Stimulated activated CD8-positive, alpha-beta memory T cell treated with anti-CD3 and anti-CD28 coated beads, Interleukin-15, amount 100 ng/mL, for 48 hours (primary cell): ENCODE results near the gene IFITM10.
"Not testable (repeated sequence)": the region's sequence is repeated elsewhere in the genome, so short reads cannot be mapped to it uniquely, and the experiment has no call there.

Source experiments
- DNase-seq, 2 donors: peaks; one replicate each; pipeline ENCODE4 v3.0.0-alpha.2; 2020; ENCODE audit warnings: low read depth in 2 of 2

Gene IFITM10

DNA sequence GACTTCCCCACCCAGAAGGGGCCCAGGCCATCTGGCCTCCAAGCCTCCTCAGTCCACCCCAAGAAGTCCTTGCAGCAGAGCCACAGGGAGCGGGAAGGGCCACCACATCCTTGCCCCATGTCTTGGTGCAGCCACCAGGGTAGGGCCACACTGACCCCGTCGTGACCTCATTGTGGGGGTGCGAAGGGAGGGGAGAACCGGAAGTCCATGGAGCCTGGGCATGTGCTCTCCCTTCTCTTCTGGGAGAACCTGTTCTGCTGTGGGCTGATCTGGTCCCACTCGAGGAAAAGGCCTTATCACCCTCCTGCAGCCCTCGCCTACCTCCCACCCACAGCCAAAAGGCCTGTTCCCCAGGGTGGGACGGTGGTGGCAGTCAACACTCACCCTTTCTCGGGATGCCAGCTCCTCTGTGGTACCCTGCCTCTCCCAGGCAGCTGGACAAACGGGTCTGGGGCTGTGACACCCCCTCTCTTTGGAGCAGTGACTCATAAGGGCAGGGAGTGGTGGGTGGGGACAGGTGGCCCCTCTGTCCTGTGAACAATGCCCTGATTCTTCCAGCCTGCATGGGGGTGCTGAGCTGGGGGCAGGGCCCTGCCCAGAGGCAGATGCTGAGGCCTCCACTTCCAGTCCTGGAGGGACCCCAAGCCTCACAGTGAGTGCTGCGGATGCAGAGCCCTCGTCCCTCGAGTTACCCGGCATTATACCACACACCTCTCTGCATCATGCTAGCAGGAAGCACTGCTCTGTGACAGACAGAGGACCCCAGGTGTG, 27.9 kb upstream of the IFITM10 start:
- DNase-seq: no peak

DNA sequence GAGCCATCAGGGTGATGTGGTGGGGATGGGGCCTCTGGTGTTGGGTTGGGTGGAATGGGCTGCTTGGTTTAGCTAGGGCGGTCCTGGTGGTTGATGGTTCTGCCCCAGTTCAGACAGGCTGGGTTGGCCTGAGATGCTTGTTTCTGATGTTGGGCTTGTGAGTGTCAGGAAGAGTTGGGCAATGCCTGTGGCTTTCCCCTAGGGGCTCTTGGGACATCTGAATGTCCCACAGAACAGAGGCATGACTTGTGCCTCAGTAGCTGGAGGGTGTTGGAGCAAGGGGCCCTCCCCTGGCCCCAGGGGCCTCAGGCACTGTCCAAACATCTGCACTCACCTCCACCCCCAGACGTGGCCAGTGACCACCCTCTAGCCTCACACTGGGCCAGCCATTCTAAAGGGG, 27.3 kb upstream of the IFITM10 start:
- no peak for DNase-seq

DNA sequence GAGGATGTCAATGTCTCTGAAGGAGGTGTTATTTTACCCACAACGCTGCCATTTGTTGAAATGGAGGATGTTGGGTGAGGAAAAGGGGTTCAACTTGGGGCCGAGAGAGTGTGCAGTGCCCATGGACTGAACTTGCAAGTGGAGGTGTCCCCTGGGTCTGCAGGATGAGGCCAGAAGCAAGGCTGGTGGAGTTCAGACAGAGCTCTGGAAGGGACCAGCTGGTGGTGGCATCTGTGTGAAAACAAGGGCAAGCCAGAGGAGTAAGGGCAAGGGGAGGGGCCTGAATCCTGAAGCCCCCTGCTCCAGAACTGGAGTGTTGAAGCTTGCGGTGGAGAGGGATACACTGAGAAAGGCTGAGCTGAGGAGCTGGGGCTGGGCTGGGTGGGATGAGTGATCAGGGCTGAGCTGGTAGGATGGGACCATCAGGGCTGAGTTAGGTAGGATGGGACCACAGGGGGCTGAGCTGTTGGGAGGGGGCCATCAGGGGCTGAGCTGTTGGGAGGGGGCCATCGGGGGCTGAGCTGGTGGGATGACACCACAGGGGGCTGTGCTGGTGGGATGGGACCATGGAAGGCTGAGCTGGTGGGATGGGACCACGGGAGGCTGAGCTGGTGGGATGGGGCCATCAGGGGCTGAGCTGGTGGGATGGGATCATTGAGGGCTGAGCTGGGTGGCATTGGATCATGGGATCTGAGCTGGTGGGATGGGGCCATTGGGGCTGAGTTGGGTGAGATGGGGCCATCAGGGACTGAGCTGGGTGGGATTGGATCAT, 26.7 kb upstream of the IFITM10 start:
- DNase-seq: no peak

DNA sequence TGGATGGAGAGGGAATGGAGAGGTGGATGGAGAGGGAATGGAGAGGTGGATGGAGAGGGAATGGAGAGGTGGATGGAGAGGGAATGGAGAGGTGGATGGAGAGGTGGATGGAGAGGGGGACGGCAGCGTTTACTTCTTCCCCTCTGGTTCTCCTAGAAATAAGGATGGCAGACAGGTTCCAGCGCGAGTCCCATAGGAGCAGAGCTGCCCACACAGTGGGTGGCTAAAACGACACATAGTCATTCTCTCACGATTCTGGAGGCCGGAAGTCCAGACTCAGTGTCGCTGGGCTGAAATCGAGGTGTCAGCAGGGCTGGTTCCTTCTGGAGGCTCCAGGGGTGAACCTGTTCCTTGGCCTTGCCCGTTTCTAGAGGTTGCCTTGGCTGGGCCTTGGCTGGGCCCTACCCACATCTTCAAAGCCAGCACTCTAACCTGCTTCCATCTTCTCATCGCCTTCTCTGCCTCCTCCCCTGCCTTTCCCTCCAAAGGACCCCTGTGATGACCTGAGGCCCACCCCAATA, 26.0 kb upstream of the IFITM10 start:
- DNase-seq: no peak

DNA sequence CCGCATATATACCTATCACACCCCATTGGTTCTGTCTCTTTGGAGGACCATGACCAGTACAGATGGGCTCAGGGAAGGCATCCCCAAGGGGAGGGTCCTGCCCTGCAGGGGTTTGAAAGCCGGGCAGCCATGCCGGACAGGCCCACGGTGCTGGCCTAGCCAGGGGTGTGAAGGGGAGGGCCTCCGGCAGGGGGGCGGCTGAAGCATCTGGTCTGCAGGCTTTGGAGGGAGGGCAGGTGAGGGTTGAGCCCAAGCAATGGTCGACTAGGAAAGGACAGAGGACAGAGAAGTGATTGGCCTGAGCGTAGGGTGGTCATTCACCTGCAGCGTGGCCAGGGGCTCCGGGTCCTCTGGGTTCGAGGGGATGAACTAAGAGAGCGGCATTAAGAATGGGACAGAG, 24.5 kb upstream of the IFITM10 start:
- DNase-seq: no peak

DNA sequence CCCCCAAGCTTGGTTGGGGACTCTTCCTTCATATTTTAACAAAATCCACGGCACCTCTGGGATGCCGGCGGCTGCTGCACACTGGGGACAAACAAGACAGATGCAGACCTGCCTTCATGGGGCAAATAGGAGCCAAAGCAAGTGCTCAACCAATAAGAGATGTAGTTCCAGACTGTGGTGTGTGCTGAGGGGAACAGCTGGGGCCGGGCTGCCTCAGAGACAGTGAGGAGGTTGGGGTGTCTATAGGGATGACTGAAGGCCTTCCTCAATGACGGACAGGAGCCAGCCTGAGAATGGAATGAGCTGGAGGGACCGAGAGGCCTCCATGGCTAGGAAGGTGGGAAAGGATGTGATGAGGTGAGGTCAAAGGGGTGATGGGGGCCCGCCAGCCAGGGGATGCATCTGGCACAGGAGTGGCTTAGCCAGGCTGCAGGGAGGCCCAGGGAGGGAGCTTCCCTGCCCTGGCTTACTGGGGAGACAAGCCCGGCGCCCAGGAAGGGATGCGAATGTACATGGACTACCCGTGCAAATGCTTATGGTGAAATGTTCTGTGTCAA, 23.7 kb upstream of the IFITM10 start:
- DNase-seq: no peak

DNA sequence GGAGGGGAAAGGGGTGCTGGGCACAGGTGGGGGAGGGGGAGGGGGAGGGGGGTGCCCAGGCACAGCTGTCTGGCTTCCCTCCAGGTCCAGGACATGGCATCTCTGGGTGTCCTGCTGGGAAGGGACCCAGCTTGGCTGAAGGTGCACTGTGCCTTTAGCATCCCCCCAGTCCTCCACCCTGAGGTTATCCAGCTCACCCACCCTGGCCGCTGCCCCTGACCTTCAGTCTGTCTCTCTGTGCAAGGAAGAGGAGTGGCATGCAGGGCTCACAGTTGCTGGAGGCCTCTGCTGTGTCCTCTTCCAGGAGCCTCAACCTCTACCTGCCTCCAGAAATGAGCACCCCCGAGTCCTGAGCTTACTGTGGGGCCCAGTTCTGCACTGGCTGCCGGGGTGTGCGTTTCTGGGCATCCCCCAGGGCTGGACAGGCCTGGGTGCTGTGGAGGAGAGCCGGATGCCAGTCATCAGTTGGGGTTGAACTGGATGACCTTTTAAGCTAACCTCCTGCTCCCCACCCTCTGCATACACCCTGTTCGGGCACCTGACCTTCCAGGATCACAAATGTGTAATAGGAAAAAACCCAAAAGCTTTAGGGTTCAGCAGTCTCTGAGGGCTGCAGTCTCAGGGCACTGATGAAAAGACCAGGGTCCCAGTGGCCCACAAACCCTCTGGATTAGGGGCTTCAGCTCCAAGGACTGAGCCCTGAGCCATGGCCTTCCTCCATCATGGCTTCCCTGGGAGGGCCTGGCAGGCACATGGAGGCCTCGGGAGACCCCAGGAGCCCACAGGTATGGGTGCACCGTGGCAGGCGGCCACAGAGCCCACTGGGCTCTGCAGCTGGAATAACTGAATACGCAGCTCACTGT, 23.0 kb upstream of the IFITM10 start:
- no peak for DNase-seq

DNA sequence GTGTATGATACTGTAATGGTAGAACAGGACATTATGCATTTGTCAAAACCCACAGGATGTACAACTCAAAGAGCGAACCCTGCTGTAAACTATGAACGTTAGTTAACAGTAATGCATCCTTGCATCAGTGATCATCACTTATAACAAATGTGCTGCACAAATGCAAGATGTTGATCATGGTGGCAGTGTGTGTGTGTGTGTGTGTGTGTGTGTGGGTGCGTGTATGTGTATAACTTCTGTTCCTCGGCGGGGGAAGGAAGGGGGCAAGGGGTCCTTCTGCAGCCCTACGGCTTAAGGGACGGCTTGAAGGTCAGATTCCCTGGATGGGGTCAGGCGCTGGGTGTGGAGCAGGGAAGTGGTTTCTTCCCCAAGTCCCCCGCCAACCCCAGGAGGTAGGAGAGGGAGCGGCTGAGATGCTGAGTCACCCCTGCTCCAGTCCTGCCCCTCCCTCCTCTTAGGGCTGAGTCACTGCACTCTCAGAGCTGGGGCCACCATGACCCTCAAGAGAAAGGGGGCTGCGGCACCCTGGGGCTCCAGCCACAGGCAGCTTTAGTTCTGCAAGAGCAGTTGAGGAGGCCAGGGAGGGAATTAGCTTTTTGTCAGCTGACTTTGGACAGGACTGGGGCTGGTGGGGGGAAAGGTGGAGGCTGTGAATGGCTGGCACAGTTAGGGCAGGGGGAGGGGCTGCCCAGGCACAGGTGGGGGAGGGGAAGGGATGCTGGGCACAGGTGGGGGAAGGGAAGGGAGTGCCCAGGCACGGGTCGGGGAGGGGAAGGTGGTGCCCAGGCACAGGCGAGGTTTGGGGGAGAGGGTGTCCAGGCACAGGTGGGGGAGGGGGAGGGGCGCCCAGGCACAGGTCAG, 22.1 kb upstream of the IFITM10 start:
- DNase-seq: peak; percentile 38 to 53

DNA sequence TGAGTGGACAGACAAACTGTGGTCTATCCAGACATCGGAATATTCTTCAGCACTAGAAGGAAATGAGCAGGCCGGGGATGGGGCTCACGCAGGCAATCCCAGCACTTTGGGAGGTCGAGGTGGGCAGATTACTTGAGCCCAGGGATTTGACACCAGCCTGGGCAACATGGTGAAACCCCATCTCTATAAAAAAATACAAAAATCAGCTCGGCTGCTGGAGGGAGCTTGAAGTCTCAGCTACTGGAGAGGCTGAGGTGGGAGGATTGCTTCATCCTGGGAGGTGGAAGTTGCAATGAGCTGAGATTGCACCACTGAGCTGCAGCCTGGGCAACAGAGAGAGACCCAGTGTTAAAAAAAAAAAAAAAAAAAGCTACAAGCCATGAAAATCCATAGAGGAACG, 21.3 kb upstream of the IFITM10 start:
- DNase-seq: no peak

DNA sequence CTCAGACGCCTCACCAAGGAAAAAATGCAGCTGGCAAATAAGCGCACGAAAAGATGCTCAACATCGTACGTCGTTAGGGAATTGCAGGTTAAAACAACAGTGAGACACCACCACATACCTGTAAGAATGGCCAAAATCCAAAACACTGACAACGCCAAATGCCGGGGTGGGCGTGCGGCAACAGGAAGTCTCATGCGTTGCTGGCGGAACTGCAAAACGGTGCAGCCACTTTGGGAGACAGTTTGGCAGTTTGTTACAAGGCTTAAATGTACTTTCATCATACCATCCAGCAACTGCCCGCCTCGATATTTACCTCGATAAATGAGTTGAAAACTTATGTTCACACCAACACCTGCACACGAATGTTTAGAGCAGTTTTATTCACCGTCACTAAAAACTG, 20.9 kb upstream of the IFITM10 start:
- no peak for DNase-seq

DNA sequence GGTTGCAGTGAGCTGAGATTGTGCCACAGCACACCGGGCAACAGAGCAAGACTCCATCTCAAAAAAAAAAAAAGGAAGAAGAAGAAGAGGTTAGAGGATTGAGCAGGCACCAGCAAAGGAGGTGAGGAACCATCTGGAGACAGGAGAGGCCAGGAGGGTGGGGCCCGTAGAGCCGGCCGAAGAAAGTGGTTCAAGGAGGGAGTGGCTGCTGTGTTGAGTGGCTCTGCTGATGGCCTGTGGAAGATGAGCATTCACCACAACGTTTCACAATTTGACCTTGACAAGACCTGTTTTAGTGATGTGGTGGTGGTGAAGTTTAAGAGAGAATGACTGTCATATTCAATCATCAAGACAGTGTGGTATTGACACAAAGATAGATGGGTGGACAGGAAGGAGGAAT, 20.1 kb upstream of the IFITM10 start:
- no peak for DNase-seq

DNA sequence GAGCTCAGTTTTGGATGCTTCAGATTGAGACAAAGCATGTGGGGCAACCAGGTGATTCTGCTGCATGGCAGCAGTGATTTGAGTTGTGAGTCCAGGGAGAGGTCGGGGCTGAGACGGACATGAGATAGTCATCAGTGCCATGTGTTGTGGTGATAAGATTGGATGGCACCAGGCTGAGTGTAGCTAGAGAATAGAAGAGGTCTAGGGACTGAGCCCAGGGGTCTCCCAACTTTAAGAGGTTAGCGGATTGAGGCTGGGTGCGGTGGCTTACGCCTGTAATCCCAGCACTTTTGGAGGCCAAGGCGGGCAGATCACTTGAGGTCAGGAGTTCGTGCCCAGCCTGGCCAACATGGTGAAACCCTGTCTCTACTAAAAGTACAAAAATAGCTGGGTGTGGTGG, 19.7 kb upstream of the IFITM10 start:
- no peak for DNase-seq

DNA sequence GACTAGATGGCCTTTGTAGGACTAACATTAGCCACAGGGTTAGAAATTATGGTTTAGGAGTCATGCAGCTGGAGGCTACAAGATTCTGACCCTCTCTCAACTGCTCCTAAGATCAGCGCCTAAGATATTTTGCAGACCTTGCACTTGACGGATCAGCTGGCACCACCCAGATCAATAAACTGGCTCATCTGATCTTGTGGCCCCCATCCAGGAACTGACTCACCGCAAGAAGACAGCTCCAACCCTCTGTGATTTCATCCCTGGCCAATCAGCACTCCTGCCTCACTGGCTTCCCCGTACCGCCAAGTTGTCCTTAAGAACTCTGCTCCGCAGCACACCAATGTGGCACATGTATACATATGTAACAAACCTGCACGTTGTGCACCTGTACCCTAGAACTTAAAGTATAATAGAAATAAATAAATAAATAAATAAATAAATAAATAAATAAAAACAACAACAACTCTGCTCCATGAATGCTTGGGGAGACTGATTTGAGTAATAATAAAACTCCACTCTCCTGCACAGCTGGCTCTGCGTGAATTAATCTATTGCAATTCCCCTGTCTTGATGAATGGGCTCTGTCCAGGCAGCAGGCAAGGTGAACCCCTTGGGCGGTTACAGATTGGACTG, 19.0 kb upstream of the IFITM10 start:
- DNase-seq: not testable (repeated sequence)

DNA sequence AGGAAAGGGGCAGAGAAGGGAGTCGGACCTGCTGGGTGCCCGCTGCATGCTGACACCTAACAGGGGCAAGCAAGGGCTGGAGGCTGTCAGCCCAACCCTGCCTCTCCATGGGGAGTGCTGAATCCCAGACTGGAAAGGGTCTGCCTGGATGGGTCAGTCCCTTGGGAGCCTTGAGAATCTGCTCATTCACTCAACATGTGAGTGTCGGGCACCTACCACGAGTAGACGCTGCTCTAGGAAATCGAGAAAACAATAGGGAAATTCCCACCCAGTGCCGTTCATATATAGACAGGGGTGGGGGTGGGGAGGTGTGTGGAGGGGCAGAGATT, 17.7 kb upstream of the IFITM10 start:
- DNase-seq: no peak

DNA sequence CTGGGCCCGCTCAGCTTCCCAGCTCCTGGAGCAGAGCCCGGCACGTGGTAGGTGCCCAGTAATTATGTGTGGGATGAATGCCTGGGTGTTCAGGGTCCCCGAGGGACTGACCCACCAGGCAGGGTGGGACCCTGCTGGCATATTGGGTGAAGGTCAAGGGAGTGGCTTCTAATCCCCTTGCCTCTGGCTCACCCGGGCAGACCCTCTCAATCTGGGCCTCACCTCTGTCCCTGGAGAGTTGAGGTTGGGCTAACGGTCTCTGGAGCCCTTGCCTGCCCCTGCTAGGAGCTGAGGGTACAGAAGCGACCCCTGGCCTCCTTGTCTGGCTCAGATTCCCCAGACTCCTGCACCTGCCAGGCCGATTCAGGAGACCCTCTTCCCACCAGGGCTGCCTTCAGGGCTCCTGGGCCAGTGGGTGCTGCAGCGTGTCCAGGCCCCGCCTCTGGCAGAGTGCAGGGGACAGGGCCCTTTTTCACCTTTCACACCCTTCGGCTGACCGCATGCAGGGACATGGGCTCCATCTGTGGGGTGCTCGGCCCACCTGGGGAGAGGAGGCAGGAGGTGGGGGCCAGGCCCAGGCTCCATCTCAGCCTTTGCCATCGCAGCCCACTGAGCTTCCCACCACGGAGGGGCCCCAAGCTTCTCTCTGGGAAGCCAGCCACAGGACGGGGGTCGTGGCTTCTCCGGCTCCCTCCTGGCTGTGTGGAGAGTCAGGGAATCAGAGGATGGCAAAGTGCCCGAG, 17.2 kb upstream of the IFITM10 start:
- no peak for DNase-seq

DNA sequence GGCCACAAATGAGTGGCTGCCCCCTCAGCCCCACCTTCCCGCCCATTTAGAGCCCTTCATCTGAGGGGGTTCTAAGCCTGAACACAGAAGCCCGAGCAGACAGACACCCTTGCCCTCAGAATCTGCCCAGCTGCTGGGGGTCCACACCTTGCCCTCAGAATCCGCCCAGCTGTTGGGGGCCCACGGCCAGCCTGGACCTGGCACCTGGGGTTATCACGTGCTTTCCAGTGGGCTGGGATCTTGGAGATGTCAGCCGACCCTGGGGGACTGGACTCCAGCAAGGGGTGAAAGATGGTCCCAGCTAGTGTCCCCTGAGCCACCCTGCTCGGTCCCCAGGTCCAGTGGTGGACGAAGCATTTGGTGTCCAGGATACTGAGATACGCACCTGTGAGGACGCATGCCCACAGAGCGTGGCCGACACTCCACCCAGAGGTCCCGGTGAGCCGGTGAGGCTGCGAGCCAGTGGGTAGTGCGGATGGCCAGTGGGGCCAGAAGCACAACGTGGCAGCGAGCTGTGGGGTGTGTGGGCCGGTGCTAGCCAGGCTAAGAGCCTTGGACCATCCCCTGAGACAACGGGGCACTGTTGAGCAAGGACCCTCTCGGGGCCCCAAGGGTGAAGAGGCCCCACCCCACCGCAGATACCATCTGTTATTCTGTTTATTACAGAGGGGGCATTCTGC, 16.5 kb upstream of the IFITM10 start:
- DNase-seq: no peak

DNA sequence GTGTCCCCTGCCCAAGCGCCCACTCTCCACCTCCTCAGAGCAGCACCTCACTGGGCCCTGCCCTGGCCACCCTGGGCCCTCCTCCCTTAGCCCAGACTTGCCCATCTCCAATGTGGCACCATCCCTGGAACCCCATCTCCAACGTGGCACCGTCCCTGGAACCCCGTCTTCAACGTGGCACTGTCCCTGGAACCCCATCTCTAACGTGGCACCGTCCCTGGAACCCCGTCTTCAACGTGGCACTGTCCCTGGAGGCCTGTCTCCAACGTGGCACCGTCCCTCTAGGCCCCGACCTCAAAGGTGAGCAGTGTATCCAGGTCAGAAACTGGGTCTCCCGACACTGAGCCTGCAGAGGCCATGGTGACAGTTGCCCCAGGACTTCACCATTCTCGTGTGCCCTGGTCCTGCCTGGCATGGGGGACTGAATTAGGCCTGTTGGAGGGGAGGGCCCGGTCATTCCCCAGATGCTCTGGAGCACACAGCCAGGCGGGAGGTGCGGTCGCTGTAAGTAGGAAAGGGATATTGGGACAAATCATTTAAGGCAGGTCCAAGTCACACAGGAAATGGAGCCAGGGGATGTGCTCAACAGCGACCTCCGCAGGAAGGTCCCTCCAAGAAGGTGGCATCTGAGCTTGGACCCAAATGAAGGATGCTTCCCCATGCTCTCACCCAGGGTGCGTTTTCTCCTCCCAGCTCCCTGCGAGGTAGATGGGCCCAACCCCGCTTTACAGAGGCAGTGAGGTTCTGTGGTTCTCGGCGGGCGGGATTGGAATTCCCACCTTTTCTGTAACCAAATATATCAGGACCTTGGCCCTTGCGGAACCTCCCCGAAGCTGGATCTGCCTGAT, 15.7 kb upstream of the IFITM10 start:
- DNase-seq: no peak
